SK-N-SH (cell line): ENCODE results near the gene KCNN3. TPM values are rescaled to one million over a fixed set of nuclear protein-coding genes. Genes with fewer than 3 reads are reported as not detected.
A peak's percentile ranks its signal among the peaks of the same experiment; 100 is the strongest.

Experiments
- CTCF ChIA-PET: fragments of 300-600, 350-600 bp; formaldehyde crosslinking; extraction: SDS; loops from one replicate; lab custom pipeline; 2021; lab: Yijun Ruan, JAX
- POLR2A ChIA-PET: fragments of 350-600 bp; sonication (Branson Sonifier 250); formaldehyde crosslinking; extraction: SDS; loops from one replicate; lab custom pipeline; 2020; ENCODE audit warnings: antibody characterized with exemption, inconsistent platforms; lab: Yijun Ruan, JAX
- DNase-seq: peaks from one replicate; pipeline ENCODE4 v3.0.0; 2012
- H2AFZ ChIP-seq: fragments of 200-600 bp; sonication (generic); 2 replicates; pipeline ENCODE4 v1.8.1; 2016; ENCODE audit warnings: antibody characterized with exemption, mild to moderate bottlenecking, low read depth
- H3F3A ChIP-seq: fragments of 200-600 bp; sonication (generic); replicated peaks from 2 replicates; pipeline ENCODE3; 2016; ENCODE audit warnings: antibody characterized with exemption, mild to moderate bottlenecking; ENCODE audit not compliant: insufficient read depth
- H3K27ac ChIP-seq, 2 experiments: fragments of 200-500 bp in 1 of 2; fragments of 200-600 bp in 1 of 2; sonication (Bioruptor generic) in 1 of 2; sonication (generic), shearing (Covaris generic) in 1 of 2; 2 replicates each; pipeline versions ENCODE4 v1.5.1 to v1.6.1; 2014 to 2016; ENCODE audit warnings: low read depth in 2 of 2, inconsistent platforms in 1 of 2, low read length in 1 of 2, mild to moderate bottlenecking in 1 of 2, mixed read lengths in 1 of 2
- H3K27me3 ChIP-seq: fragments of 200-600 bp; sonication (generic), shearing (Covaris generic); 2 replicates; pipeline ENCODE4 v1.6.1; 2016; ENCODE audit warnings: mixed run types; ENCODE audit not compliant: insufficient read depth
- H3K36me3 ChIP-seq, 2 experiments: fragments of 200-500 bp in 1 of 2; fragments of 200-600 bp in 1 of 2; sonication (Bioruptor generic) in 1 of 2; sonication (generic) in 1 of 2; replicated peaks in 1 of 2; 2 replicates each; pipeline versions ENCODE3 to v1.5.1; 2014 to 2016; ENCODE audit warnings: low read length in 1 of 2, mild to moderate bottlenecking in 1 of 2; ENCODE audit not compliant: insufficient read depth in 2 of 2, control insufficient read depth in 1 of 2
- H3K4me1 ChIP-seq, 2 experiments: fragments of 200-500 bp in 1 of 2; fragments of 200-600 bp in 1 of 2; sonication (Bioruptor generic) in 1 of 2; sonication (generic), shearing (Covaris generic) in 1 of 2; 2 replicates each; pipeline versions ENCODE4 v1.5.1 to v1.6.1; 2014 to 2016; ENCODE audit warnings: low read depth in 1 of 2, low read length in 1 of 2, mixed run types in 1 of 2; ENCODE audit not compliant: insufficient read depth in 2 of 2, control insufficient read depth in 1 of 2
- H3K4me2 ChIP-seq: fragments of 200-600 bp; sonication (generic), shearing (Covaris generic); 2 replicates; pipeline ENCODE4 v1.6.1; 2017; ENCODE audit warnings: mixed run types
- H3K4me3 ChIP-seq, 2 experiments: fragments of 200-500 bp in 1 of 2; fragments of 200-600 bp in 1 of 2; sonication (Bioruptor generic) in 1 of 2; sonication (generic), shearing (Covaris generic) in 1 of 2; 2 replicates each; pipeline versions ENCODE4 v1.5.1 to v1.8.1; 2014 to 2016; ENCODE audit warnings: low read depth in 2 of 2, inconsistent platforms in 1 of 2, low read length in 1 of 2, mild to moderate bottlenecking in 1 of 2, mixed read lengths in 1 of 2, moderate library complexity in 1 of 2
- H3K79me2 ChIP-seq: fragments of 200-600 bp; sonication (generic); 2 replicates; pipeline ENCODE4 v1.8.1; 2017; ENCODE audit warnings: mild to moderate bottlenecking; ENCODE audit not compliant: insufficient read depth
- H3K9ac ChIP-seq: fragments of 200-600 bp; sonication (generic); 2 replicates; pipeline ENCODE4 v1.6.1; 2017; ENCODE audit warnings: mixed run types
- H3K9me2 ChIP-seq: fragments of 200-600 bp; sonication (generic); 2 replicates; pipeline ENCODE4 v1.6.1; 2017; ENCODE audit warnings: mixed run types
- H3K9me3 ChIP-seq: fragments of 200-600 bp; sonication (generic); 2 replicates; pipeline ENCODE4 v1.6.1; 2017; ENCODE audit warnings: mixed run types, mild to moderate bottlenecking, moderate library complexity
- H4K20me1 ChIP-seq: fragments of 200-600 bp; sonication (generic); 2 replicates; pipeline ENCODE4 v1.6.1; 2017; ENCODE audit warnings: mild to moderate bottlenecking, mixed run types; ENCODE audit not compliant: insufficient read depth
- CHD2 ChIP-seq: fragments of 150-350 bp; IDR thresholded peaks from 2 replicates; pipeline ENCODE4 v1.6.1; 2018; ENCODE audit warnings: low read length; ENCODE audit not compliant: partially characterized antibody
- CTCF ChIP-seq: fragments of 200-600 bp; sonication (generic); IDR thresholded peaks from 2 replicates; pipeline ENCODE4 v1.6.1; 2017; ENCODE audit warnings: antibody characterized with exemption, mild to moderate bottlenecking, moderate library complexity
- FOXJ3 ChIP-seq: sonication (generic); formaldehyde crosslinking; IDR thresholded peaks from 2 replicates; pipeline ENCODE4 v1.5.1; 2020; ENCODE audit warnings: mild to moderate bottlenecking, missing genetic modification reagents
- FOXM1 ChIP-seq: IDR thresholded peaks from 2 replicates; pipeline ENCODE4 v1.4.0; 2012; ENCODE audit warnings: low read depth, mild to moderate bottlenecking
- GATA2 ChIP-seq: sonication (generic); formaldehyde crosslinking; IDR thresholded peaks from 2 replicates; pipeline ENCODE4 v1.5.0; 2020; ENCODE audit warnings: mild to moderate bottlenecking, missing genetic modification reagents
- MEF2A ChIP-seq: IDR thresholded peaks from 2 replicates; pipeline ENCODE4 v1.4.0; 2012; ENCODE audit warnings: low read depth, borderline replicate concordance
- NFIC ChIP-seq: IDR thresholded peaks from 2 replicates; pipeline ENCODE4 v1.4.0; 2012; ENCODE audit warnings: borderline replicate concordance
- NRF1 ChIP-seq: IDR thresholded peaks from 2 replicates; pipeline ENCODE4 v1.6.1; 2012; ENCODE audit warnings: low read depth, mild to moderate bottlenecking, low read length
- REST ChIP-seq: IDR thresholded peaks from 2 replicates; pipeline ENCODE4 v1.6.1; 2012; ENCODE audit warnings: mild to moderate bottlenecking, low read depth, low read length, moderate library complexity
- RFX5 ChIP-seq: IDR thresholded peaks from 2 replicates; pipeline ENCODE4 v1.6.1; 2012; ENCODE audit warnings: mild to moderate bottlenecking, improper control_type of control experiment, low read length
- SMC3 ChIP-seq: IDR thresholded peaks from 2 replicates; pipeline ENCODE4 v1.6.1; 2012; ENCODE audit warnings: low read depth, low read length, improper control_type of control experiment
- TAF1 ChIP-seq: IDR thresholded peaks from 2 replicates; pipeline ENCODE4 v1.6.1; 2012; ENCODE audit warnings: low read depth, mild to moderate bottlenecking, low read length, moderate library complexity, borderline replicate concordance
- ZBTB33 ChIP-seq: IDR thresholded peaks from 2 replicates; pipeline ENCODE4 v1.4.0; 2012; ENCODE audit warnings: low read depth, borderline replicate concordance
- WGBS: methylation state at CpG from one replicate; pipeline ENCODE4 v1.1.6; 2017; ENCODE audit warnings: low lambda C conversion rate; 5-methylcytosine and 5-hydroxymethylcytosine counted together
- polyA plus RNA-seq, 3 experiments: library from polyadenylated mRNA; depleted of rRNA; stranded (reverse); fragments of >200 nt; gene quantifications; 2 replicates each; pipeline ENCODE4 v1.2.3, GENCODE V29; 2012

KCNN3 gene
- polyA plus RNA-seq, 1 of the 3 experiments (the other 2 are of a cell fraction): 0.16 TPM

GRCh38 chr1:154846565-154847442 is 23.3 kb downstream of the KCNN3 start:
- POLR2A ChIA-PET: no interaction called here
- Histone ChIP-seq H4K20me1 (no peaks in the 10 kb centered on the region), H3K4me1 (peaks cover 7 to 61% of the 10 kb centered on the region in 2 experiments; a peak in 2 of 4 replicates), H3K9ac (no peak overlapping the region), H3K9me3 (no peaks in the 10 kb centered on the region), H3F3A (no peaks in the 10 kb centered on the region), H3K4me2 (no peak overlapping the region), H2AFZ (no peak overlapping the region), H3K79me2 (no peaks in the 10 kb centered on the region), H3K27me3 (no peaks in the 10 kb centered on the region), H3K9me2 (no peaks in the 10 kb centered on the region), H3K36me3 (no peaks in the 10 kb centered on the region), H3K4me3 (no peak overlapping the region), H3K27ac (no peak overlapping the region)
- DNase-seq: no peak
- TF ChIP-seq ZBTB33 (no peak), RFX5 (no peak), GATA2 (CRISPR knock-in tag) (no peak)
- CTCF ChIA-PET: interaction anchor here (0.6 to 3.7 kb wide), 5 partner anchors 9 to 214 kb away, joined by 3 to 15 read pairs (median 4); no protein-coding TSS in a partner anchor
- WGBS: 91% methylated on average over 14 of the region's 19 CpGs

GRCh38 chr1:154845879-154846278 is 24.2 kb downstream of the KCNN3 start:
- Histone ChIP-seq H3F3A (no peaks in the 10 kb centered on the region), H3K36me3 (no peaks in the 10 kb centered on the region), H3K9ac (no peak overlapping the region), H4K20me1 (no peaks in the 10 kb centered on the region), H2AFZ (no peak overlapping the region), H3K4me3 (no peak overlapping the region), H3K4me2 (no peak overlapping the region), H3K4me1 (peaks cover 8 to 63% of the 10 kb centered on the region in 2 experiments; a peak in 3 of 4 replicates), H3K27me3 (no peaks in the 10 kb centered on the region), H3K27ac (peak overlapping the region in 1 of 2 experiments; percentile 8; a peak in 1 of 4 replicates), H3K9me3 (no peaks in the 10 kb centered on the region), H3K79me2 (no peaks in the 10 kb centered on the region), H3K9me2 (no peaks in the 10 kb centered on the region)
- TF ChIP-seq SMC3 (no peak), FOXM1 (no peak), REST (no peak), NRF1 (no peak), RFX5 (no peak), NFIC (no peak), CTCF (no peak), MEF2A (no peak), FOXJ3 (no peak), CHD2 (no peak), TAF1 (no peak)
- 58% methylated on average over 2 of the region's 6 CpGs for WGBS
- ChIA-PET CTCF (interaction anchor here (0.6 kb wide), 1 partner anchor 215 kb away, joined by 3 read pairs; no protein-coding TSS in a partner anchor), POLR2A (no interaction called here)
- peak; percentile 54 for DNase-seq
